Endothelial cell of umbilical vein (primary cell): ENCODE measurements around the gene KREMEN1. TPM values are rescaled to one million over a fixed set of nuclear protein-coding genes. Genes with fewer than 3 reads are reported as not detected.

ENCODE experiments used
- BruUV-seq: library from RNA; stranded (reverse); fragments of 400-500 nt; replicated peaks from 2 replicates; lab custom pipeline; 2021; lab: Mats Ljungman, UMichigan
- CTCF ChIA-PET: fragments of 300-600, 350-600 bp; sonication (Branson Sonifier 250); formaldehyde crosslinking; loops from one replicate; lab custom pipeline; 2021; ENCODE audit warnings: antibody characterized with exemption, inconsistent platforms; lab: Charles Lee
- POLR2A ChIA-PET: fragments of 300-600, 350-600 bp; sonication (Branson Sonifier 250); formaldehyde crosslinking; loops from one replicate; lab custom pipeline; 2021; ENCODE audit warnings: antibody characterized with exemption, inconsistent platforms; lab: Charles Lee
- DNase-seq: peaks from one replicate; pipeline ENCODE4 v3.0.0-alpha.2; 2011; ENCODE audit warnings: low read depth, low spot score
- FAIRE-seq: peaks from 2 replicates; lab custom pipeline; 2011; peaks lifted over from hg19 to GRCh38; lab: Jason Lieb, UNC
- H2AFZ ChIP-seq: 2 replicates; pipeline ENCODE4 v1.6.0; 2012; ENCODE audit warnings: low read depth, low read length, control low read depth, inconsistent platforms
- H3K27ac ChIP-seq: 2 replicates; pipeline ENCODE4 v1.5.1; 2011; ENCODE audit warnings: low read depth, mild to moderate bottlenecking, control low read depth, low read length, moderate library complexity; ENCODE audit not compliant: insufficient read depth
- H3K27me3 ChIP-seq, 2 experiments: 2 replicates each; pipeline versions ENCODE4 v1.6.0 to v1.6.1; 2011; ENCODE audit warnings: low read length in 2 of 2, mixed read lengths in 1 of 2; ENCODE audit not compliant: control insufficient read depth in 2 of 2, insufficient read depth in 2 of 2
- H3K36me3 ChIP-seq, 2 experiments: 2 replicates in 1 of 2; 3 replicates in 1 of 2; pipeline ENCODE4 v1.5.1; 2011; ENCODE audit warnings: low read length in 2 of 2, mild to moderate bottlenecking in 1 of 2, moderate library complexity in 1 of 2; ENCODE audit not compliant: control insufficient read depth in 2 of 2, insufficient read depth in 2 of 2; ENCODE audit errors: extremely low read depth in 1 of 2
- H3K4me1 ChIP-seq: 3 replicates; pipeline ENCODE4 v1.5.1; 2011; ENCODE audit warnings: mild to moderate bottlenecking, low read length; ENCODE audit not compliant: control insufficient read depth, insufficient read depth; ENCODE audit errors: extremely low read depth
- H3K4me2 ChIP-seq: 2 replicates; pipeline ENCODE4 v1.6.1; 2011; ENCODE audit warnings: low read length, control low read depth, mixed read lengths; ENCODE audit not compliant: insufficient read depth
- H3K4me3 ChIP-seq, 3 experiments: fragments of 200-600 bp in 1 of 3; sonication (generic), shearing (Covaris generic) in 1 of 3; replicated peaks in 1 of 3; 2 replicates each; pipeline ENCODE4 v1.5.1; 2011 to 2016; ENCODE audit warnings: control low read depth in 3 of 3, low read length in 3 of 3, mild to moderate bottlenecking in 2 of 3, inconsistent platforms in 1 of 3, low read depth in 1 of 3, moderate library complexity in 1 of 3; ENCODE audit not compliant: insufficient read depth in 1 of 3
- H3K79me2 ChIP-seq: 2 replicates; pipeline ENCODE4 v1.6.0; 2012; ENCODE audit warnings: low read length, inconsistent platforms; ENCODE audit not compliant: control insufficient read depth, insufficient read depth
- H3K9ac ChIP-seq: replicated peaks from 2 replicates; pipeline ENCODE3; 2011; ENCODE audit warnings: low read length, control low read depth; ENCODE audit not compliant: insufficient read depth; ENCODE audit errors: extremely low read depth
- H3K9me1 ChIP-seq: replicated peaks from 3 replicates; pipeline ENCODE4 v1.6.0; 2011; ENCODE audit warnings: mild to moderate bottlenecking, low read length; ENCODE audit not compliant: control insufficient read depth, insufficient read depth; ENCODE audit errors: extremely low read depth
- H3K9me3 ChIP-seq: replicated peaks from 2 replicates; pipeline ENCODE4 v1.5.1; 2012; ENCODE audit warnings: low read length, inconsistent platforms; ENCODE audit not compliant: control insufficient read depth, insufficient read depth
- H4K20me1 ChIP-seq: replicated peaks from 2 replicates; pipeline ENCODE3; 2011; ENCODE audit warnings: mild to moderate bottlenecking, low read length; ENCODE audit not compliant: control insufficient read depth, insufficient read depth; ENCODE audit errors: extremely low read depth
- EZH2 ChIP-seq: IDR thresholded peaks from 2 replicates; pipeline ENCODE4 v1.6.1; 2012; ENCODE audit warnings: borderline replicate concordance, low read depth, mild to moderate bottlenecking, moderate library complexity, low read length, inconsistent platforms; ENCODE audit not compliant: severe bottlenecking
- FOS ChIP-seq: IDR thresholded peaks from 2 replicates; pipeline ENCODE4 v1.6.1; 2011; ENCODE audit warnings: mild to moderate bottlenecking, low read length, moderate library complexity, borderline replicate concordance; ENCODE audit not compliant: insufficient read depth
- GATA2 ChIP-seq: IDR thresholded peaks from 2 replicates; pipeline ENCODE4 v1.7.0; 2011; ENCODE audit warnings: low read depth, mild to moderate bottlenecking, moderate library complexity, mixed read lengths, low read length; ENCODE audit not compliant: insufficient read length, insufficient read depth
- JUN ChIP-seq: IDR thresholded peaks from 2 replicates; pipeline ENCODE4 v1.6.1; 2011; ENCODE audit warnings: borderline replicate concordance, low read depth; ENCODE audit not compliant: insufficient read length, insufficient read depth
- MYC ChIP-seq: IDR thresholded peaks from one replicate; pipeline ENCODE4 v1.6.1; 2011; ENCODE audit warnings: mild to moderate bottlenecking, low read depth, low read length
- POLR2A ChIP-seq: IDR thresholded peaks from 2 replicates; pipeline ENCODE4 v1.6.1; 2012; ENCODE audit warnings: low read depth, mild to moderate bottlenecking, control low read depth, low read length
- POLR2AphosphoS5 ChIP-seq: IDR thresholded peaks from 2 replicates; pipeline ENCODE4 v1.6.1; 2012; ENCODE audit warnings: low read depth, mild to moderate bottlenecking, control low read depth, low read length, moderate library complexity; ENCODE audit not compliant: insufficient read depth
- dilution Hi-C: fragments of 300-500 bp; cut with MboI; formaldehyde crosslinking; loops from one replicate; pipeline ENCODE4 v1.15.0; 2019; ENCODE audit warnings: low sequenced_read_pairs; ENCODE audit not compliant: extremely low pct_ligation_motif_present
- intact Hi-C: fragments of 100-400 bp; cut with micrococcal nuclease; formaldehyde crosslinking; loops from one replicate; pipeline ENCODE4 v1.10.0; 2022
- polyA plus RNA-seq, 4 experiments: library from polyadenylated mRNA; depleted of rRNA in 3 of 4; stranded (reverse) in 3 of 4; unstranded in 1 of 4; fragments of >200 nt; gene quantifications; 2 replicates each; pipeline versions ENCODE4 v1.2.1 to v1.2.3, GENCODE V29; 2011 to 2012; ENCODE audit warnings: missing spikeins in 1 of 4
- total RNA-seq: library from RNA; stranded (reverse); gene quantifications from 2 replicates; pipeline ENCODE4 v1.2.3, GENCODE V29; 2021
- TF ChIP-seq, protein P1 (sequence below): IDR thresholded peaks from 2 replicates; pipeline ENCODE4 v1.6.1; 2011; ENCODE audit not compliant: insufficient read depth, insufficient read length
- TF ChIP-seq, protein P2 (sequence below), 2 donors: IDR thresholded peaks; 1 replicate in 1 of 2; 2 replicates in 1 of 2; pipeline ENCODE4 v1.5.1; 2011; ENCODE audit warnings: low read length in 2 of 2, mild to moderate bottlenecking in 2 of 2, moderate library complexity in 2 of 2, control low read depth in 1 of 2, inconsistent platforms in 1 of 2, low read depth in 1 of 2; ENCODE audit not compliant: insufficient read depth in 1 of 2; ENCODE audit errors: extremely low read depth in 1 of 2

KREMEN1 gene
- total and polyA plus RNA-seq, 2 donors (not counting 3 experiments of a cell fraction or from before 2014, with no cell fraction given): 0.58 to 1.1 TPM

DNA sequence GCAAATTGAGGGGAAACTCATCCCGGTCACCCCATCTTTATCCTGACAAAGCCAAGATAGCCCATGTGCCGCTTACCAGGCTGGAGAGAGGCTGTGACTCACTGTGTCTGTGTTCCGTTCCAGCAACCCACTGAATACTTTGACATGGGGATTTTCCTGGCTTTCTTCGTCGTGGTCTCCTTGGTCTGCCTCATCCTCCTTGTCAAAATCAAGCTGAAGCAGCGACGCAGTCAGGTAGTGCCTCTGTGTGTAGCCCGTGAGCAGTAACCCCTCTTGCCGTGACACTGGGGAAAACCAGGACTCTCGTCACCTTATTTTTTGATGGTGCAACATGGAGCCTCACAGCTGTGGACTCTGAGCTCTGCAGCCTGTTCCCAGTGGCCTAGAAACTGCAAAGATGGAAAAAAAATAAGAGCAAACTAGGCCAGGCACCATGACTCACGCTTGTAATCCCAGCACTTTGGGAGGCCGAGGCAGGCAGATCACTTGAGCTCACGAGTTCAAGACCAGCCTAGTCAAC, 28.1 kb upstream of the KREMEN1 start:
- DNase-seq (peak; percentile 40), FAIRE-seq (peak; percentile 95)
- Histone ChIP-seq H3K9me1 (no peaks in the 10 kb centered on the region), H3K4me2 (peak overlapping the region; percentile 46), H3K27ac (peak overlapping the region; percentile 80), H3K36me3 (no peaks in the 10 kb centered on the region), H3K9me3 (no peaks in the 10 kb centered on the region), H3K4me1 (peaks cover 28% of the 10 kb centered on the region), H3K4me3 (no peak overlapping the region), H2AFZ (peak overlapping the region; percentile 45), H3K9ac (peak overlapping the region; percentile 12), H3K79me2 (no peaks in the 10 kb centered on the region), H4K20me1 (no peaks in the 10 kb centered on the region), H3K27me3 (no peaks in the 10 kb centered on the region)
- ChIA-PET CTCF (interaction anchor here (1.0 to 10.2 kb wide), 7 partner anchors 14 to 444 kb away, joined by 3 to 256 read pairs (median 5); no protein-coding TSS in a partner anchor), POLR2A (no interaction called here)
- intact Hi-C loops (loop anchor here (1.0 to 2.0 kb wide), 2 partner anchors 110 to 201 kb away; no protein-coding TSS in a partner anchor), dilution Hi-C loops (no loop called here)
- BruUV-seq: no TSS peak
- no peak for TF ChIP-seq EZH2
- TF ChIP-seq GATA2: no peak
- TF ChIP-seq FOS: no peak
- no peak for TF ChIP-seq POLR2A
- TF ChIP-seq, protein P1, sequence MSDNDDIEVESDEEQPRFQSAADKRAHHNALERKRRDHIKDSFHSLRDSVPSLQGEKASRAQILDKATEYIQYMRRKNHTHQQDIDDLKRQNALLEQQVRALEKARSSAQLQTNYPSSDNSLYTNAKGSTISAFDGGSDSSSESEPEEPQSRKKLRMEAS: no peak
- TF ChIP-seq MYC: no peak
- TF ChIP-seq, protein P2, sequence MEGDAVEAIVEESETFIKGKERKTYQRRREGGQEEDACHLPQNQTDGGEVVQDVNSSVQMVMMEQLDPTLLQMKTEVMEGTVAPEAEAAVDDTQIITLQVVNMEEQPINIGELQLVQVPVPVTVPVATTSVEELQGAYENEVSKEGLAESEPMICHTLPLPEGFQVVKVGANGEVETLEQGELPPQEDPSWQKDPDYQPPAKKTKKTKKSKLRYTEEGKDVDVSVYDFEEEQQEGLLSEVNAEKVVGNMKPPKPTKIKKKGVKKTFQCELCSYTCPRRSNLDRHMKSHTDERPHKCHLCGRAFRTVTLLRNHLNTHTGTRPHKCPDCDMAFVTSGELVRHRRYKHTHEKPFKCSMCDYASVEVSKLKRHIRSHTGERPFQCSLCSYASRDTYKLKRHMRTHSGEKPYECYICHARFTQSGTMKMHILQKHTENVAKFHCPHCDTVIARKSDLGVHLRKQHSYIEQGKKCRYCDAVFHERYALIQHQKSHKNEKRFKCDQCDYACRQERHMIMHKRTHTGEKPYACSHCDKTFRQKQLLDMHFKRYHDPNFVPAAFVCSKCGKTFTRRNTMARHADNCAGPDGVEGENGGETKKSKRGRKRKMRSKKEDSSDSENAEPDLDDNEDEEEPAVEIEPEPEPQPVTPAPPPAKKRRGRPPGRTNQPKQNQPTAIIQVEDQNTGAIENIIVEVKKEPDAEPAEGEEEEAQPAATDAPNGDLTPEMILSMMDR (IDR thresholded peaks at IDR 0.05; ENCODE audit: extremely low read depth in 1 of 2, insufficient read depth in 1 of 2, low read depth in 1 of 2, low read length in 2 of 2): no peak
- no peak for TF ChIP-seq POLR2AphosphoS5
- TF ChIP-seq JUN: no peak
